ENCODE measurements around the gene PARD3B. TPM values are rescaled to one million over a fixed set of nuclear protein-coding genes. Genes with fewer than 3 reads are reported as not detected.

PARD3B gene
- total RNA-seq, 1 experiment from 2014 or later, result 3.6 TPM

GRCh38 chr2:205161156-205161839 lies 616.0 kb downstream of the PARD3B start:
- intact Hi-C loops (cut with micrococcal nuclease; ENCODE audit: unreplicated experiment) (no loop called here), in situ Hi-C loops (cut with HindIII; ENCODE audit: low pct_unique_long_range_greater_than_20kb, low sequenced_read_pairs) (no loop called here)
- POLR2A ChIA-PET, result no interaction called here
- no peaks in the 10 kb centered on the region for H3K36me3 ChIP-seq (ENCODE audit: control insufficient read depth, insufficient read depth, low read length)
- no peak overlapping the region for H3K4me3 ChIP-seq (ENCODE audit: low read depth in 2 of 2, low read length in 2 of 2)
- TF ChIP-seq CTCF (IDR thresholded peaks at IDR 0.05), result no peak
- TF ChIP-seq SIN3A (IDR thresholded peaks at IDR 0.05; ENCODE audit: borderline replicate concordance, insufficient read depth, low read depth, low read length), result no peak
- no peak for TF ChIP-seq POLR2AphosphoS5 (IDR thresholded peaks at IDR 0.05; ENCODE audit: low read depth, low read length)
- TF ChIP-seq REST (IDR thresholded peaks at IDR 0.05; ENCODE audit: insufficient read depth in 1 of 2, low read depth in 2 of 2, low read length in 1 of 2), result no peak
- no peak for TF ChIP-seq TCF7L2 (IDR thresholded peaks at IDR 0.05; ENCODE audit: low read depth, low read length)
- no peaks in the 10 kb centered on the region for H3K27me3 ChIP-seq (ENCODE audit: control insufficient read depth, insufficient read depth, low read length)
- H3K4me1 ChIP-seq (ENCODE audit: control insufficient read depth, insufficient read depth, low read length), result no peaks in the 10 kb centered on the region
- BruUV-seq (replicated peaks), result no TSS peak
- no peak overlapping the region for H3K27ac ChIP-seq (ENCODE audit: low read length)
- no peak for ATAC-seq
- CTCF ChIA-PET, result no interaction called here
- H3K9me3 ChIP-seq (ENCODE audit: control insufficient read depth, insufficient read depth, low read depth, low read length), result no peaks in the 10 kb centered on the region
- no peak for DNase-seq (ENCODE audit: low read depth, low spot score)

GRCh38 chr2:205166745-205167144 lies 621.5 kb downstream of the PARD3B start:
- CTCF ChIA-PET, result no interaction called here
- Histone ChIP-seq H3K36me3 (ENCODE audit: control insufficient read depth, insufficient read depth, low read length) (no peaks in the 10 kb centered on the region), H3K27me3 (ENCODE audit: control insufficient read depth, insufficient read depth, low read length) (no peaks in the 10 kb centered on the region), H3K4me1 (ENCODE audit: control insufficient read depth, insufficient read depth, low read length) (no peaks in the 10 kb centered on the region), H3K4me3 (ENCODE audit: low read depth in 2 of 2, low read length in 2 of 2) (no peak overlapping the region), H3K27ac (ENCODE audit: low read length) (no peak overlapping the region), H3K9me3 (ENCODE audit: control insufficient read depth, insufficient read depth, low read depth, low read length) (no peaks in the 10 kb centered on the region)
- DNase-seq (ENCODE audit: low read depth, low spot score) (no peak), ATAC-seq (no peak)
- in situ Hi-C loops (cut with HindIII; ENCODE audit: low pct_unique_long_range_greater_than_20kb, low sequenced_read_pairs), result no loop called here
- TF ChIP-seq TCF7L2 (IDR thresholded peaks at IDR 0.05; ENCODE audit: low read depth, low read length) (no peak), REST (IDR thresholded peaks at IDR 0.05; ENCODE audit: insufficient read depth in 1 of 2, low read depth in 2 of 2, low read length in 1 of 2) (no peak), CTCF (IDR thresholded peaks at IDR 0.05) (no peak), SIN3A (IDR thresholded peaks at IDR 0.05; ENCODE audit: borderline replicate concordance, insufficient read depth, low read depth, low read length) (no peak), POLR2AphosphoS5 (IDR thresholded peaks at IDR 0.05; ENCODE audit: low read depth, low read length) (no peak)
- POLR2A ChIA-PET, result no interaction called here
- no TSS peak for BruUV-seq (replicated peaks)
- intact Hi-C loops (cut with micrococcal nuclease; ENCODE audit: unreplicated experiment), result no loop called here

Data from Panc1 (cell line).